ENCODE results near the gene UBQLN3. TPM values are rescaled to one million over a fixed set of nuclear protein-coding genes. Genes with fewer than 3 reads are reported as not detected.

The UBQLN3 gene
- total RNA-seq, 1 donor from 2014 or later: 0.52 TPM

DNA sequence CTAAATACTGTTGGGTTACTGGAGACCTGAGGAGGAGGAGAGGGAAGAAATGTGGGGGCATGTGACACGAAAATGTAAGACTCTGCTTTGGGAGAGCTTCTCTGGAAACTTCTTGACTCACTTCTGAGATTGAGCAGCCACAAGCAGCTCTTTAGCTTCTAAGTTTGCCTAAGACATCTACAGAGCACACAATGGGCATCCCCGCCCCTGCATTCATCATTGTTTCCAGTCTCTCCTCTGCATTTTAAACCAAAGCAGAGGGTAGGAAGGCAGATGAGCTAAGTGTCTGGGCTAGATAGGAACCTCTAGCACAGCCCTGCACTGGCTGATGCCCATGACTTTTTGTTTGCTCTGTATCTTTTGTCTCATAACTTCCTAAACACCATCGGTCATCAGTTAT lies 23.3 kb downstream of the UBQLN3 start:
- H3K9ac ChIP-seq (ENCODE audit: low read depth in 1 of 3, low read length in 3 of 3): no peak overlapping the region
- H3K27ac ChIP-seq (ENCODE audit: low read depth, low read length): no peak overlapping the region
- H3K4me3 ChIP-seq (ENCODE audit: low read length in 3 of 3): no peak overlapping the region
- H3K36me3 ChIP-seq (ENCODE audit: control insufficient read depth in 3 of 3, insufficient read depth in 3 of 3, low read length in 3 of 3): no peaks in the 10 kb centered on the region
- H3K4me1 ChIP-seq (ENCODE audit: control insufficient read depth in 3 of 3, insufficient read depth in 3 of 3, low read length in 3 of 3): no peaks in the 10 kb centered on the region
- H3K27me3 ChIP-seq (ENCODE audit: control insufficient read depth in 3 of 3, insufficient read depth in 3 of 3, low read length in 3 of 3): no peaks in the 10 kb centered on the region
- H3K9me3 ChIP-seq (ENCODE audit: control insufficient read depth in 3 of 3, low read length in 3 of 3): no peaks in the 10 kb centered on the region

DNA sequence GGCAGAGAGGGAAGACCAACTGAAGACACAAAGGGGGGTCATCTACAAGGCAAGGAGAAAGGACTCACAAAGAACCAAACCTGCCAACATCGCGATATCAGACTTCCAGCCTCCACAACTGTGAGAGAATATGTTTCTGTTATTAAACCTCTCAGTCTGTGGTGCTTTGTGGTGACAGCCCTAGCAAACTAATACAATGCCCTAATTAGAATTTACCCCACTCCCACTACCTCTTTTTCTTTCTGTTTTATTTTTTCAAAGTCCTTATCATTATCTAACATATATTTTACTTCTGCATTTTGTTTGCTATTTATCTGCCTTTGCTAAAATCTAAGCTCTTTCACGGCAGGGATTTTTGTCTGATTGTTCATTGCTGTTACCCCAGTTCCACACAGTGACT lies 23.8 kb downstream of the UBQLN3 start:
- Histone ChIP-seq H3K9ac (ENCODE audit: low read depth in 1 of 3, low read length in 3 of 3) (no peak overlapping the region), H3K9me3 (ENCODE audit: control insufficient read depth in 3 of 3, low read length in 3 of 3) (no peaks in the 10 kb centered on the region), H3K27ac (ENCODE audit: low read depth, low read length) (no peak overlapping the region), H3K36me3 (ENCODE audit: control insufficient read depth in 3 of 3, insufficient read depth in 3 of 3, low read length in 3 of 3) (no peaks in the 10 kb centered on the region), H3K4me1 (ENCODE audit: control insufficient read depth in 3 of 3, insufficient read depth in 3 of 3, low read length in 3 of 3) (no peaks in the 10 kb centered on the region), H3K27me3 (ENCODE audit: control insufficient read depth in 3 of 3, insufficient read depth in 3 of 3, low read length in 3 of 3) (no peaks in the 10 kb centered on the region), H3K4me3 (ENCODE audit: low read length in 3 of 3) (no peak overlapping the region)

DNA sequence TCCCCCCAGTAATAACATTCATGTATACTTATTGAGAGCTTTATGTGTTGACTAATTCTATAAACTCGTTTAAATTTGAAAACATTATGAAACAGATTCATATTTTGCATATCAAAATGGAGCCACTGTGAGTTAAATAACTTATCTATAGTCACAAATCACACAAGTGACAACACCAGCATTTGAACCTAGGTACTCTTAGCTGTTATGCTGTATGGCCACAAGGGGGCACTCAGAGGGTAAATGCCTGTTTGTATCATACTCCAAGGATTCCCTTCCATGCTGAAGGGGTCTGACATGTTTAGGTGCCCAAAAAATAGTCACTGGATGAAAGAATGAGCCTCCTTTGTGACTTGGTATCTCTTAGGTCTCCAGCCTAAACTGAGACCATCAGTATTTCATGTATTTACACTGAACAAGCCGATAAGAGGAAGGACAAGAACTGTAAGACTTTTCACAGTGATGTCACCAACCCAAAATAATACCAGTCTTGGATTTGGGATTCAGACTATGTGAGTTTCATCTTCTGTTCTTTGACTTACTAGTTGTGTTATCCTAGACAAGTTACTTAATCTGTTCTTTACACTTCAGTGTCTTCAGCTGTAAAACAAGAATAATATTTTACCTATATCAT lies 33.5 kb downstream of the UBQLN3 start:
- no peaks in the 10 kb centered on the region for H3K4me1 ChIP-seq (ENCODE audit: control insufficient read depth in 3 of 3, insufficient read depth in 3 of 3, low read length in 3 of 3)
- no peak overlapping the region for H3K9ac ChIP-seq (ENCODE audit: low read depth in 1 of 3, low read length in 3 of 3)
- no peak overlapping the region for H3K4me3 ChIP-seq (ENCODE audit: low read length in 3 of 3)

DNA sequence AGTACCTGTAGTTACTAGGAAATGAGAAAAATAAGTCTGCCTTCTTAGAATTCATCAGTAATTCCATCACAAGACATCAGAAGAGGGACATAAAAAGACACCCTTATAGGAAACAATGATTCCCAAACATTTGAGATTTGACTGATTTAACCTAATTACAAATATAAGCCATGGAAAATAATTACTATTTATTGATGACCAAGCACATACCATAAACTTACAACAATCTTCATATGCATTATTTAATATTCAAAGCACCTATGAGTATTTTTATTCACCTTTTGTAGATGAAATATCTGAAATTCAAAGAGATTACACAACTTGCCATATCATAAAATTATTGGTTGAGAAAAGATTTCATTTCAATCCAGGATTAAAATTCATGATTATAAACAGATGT lies 35.8 kb downstream of the UBQLN3 start:
- no peaks in the 10 kb centered on the region for H3K9me3 ChIP-seq (ENCODE audit: control insufficient read depth in 3 of 3, low read length in 3 of 3)
- H3K4me3 ChIP-seq (ENCODE audit: low read length in 3 of 3): no peak overlapping the region
- H3K27ac ChIP-seq (ENCODE audit: low read depth, low read length): no peak overlapping the region
- no peaks in the 10 kb centered on the region for H3K4me1 ChIP-seq (ENCODE audit: control insufficient read depth in 3 of 3, insufficient read depth in 3 of 3, low read length in 3 of 3)
- H3K36me3 ChIP-seq (ENCODE audit: control insufficient read depth in 3 of 3, insufficient read depth in 3 of 3, low read length in 3 of 3): no peaks in the 10 kb centered on the region
- H3K9ac ChIP-seq (ENCODE audit: low read depth in 1 of 3, low read length in 3 of 3): no peak overlapping the region
- no peaks in the 10 kb centered on the region for H3K27me3 ChIP-seq (ENCODE audit: control insufficient read depth in 3 of 3, insufficient read depth in 3 of 3, low read length in 3 of 3)

More for the DNA sequence above, 33.5 kb downstream of the UBQLN3 start:
- no peak overlapping the region for H3K27ac ChIP-seq (ENCODE audit: low read depth, low read length)
- no peaks in the 10 kb centered on the region for H3K36me3 ChIP-seq (ENCODE audit: control insufficient read depth in 3 of 3, insufficient read depth in 3 of 3, low read length in 3 of 3)
- no peaks in the 10 kb centered on the region for H3K27me3 ChIP-seq (ENCODE audit: control insufficient read depth in 3 of 3, insufficient read depth in 3 of 3, low read length in 3 of 3)
- H3K9me3 ChIP-seq (ENCODE audit: control insufficient read depth in 3 of 3, low read length in 3 of 3): no peaks in the 10 kb centered on the region

DNA sequence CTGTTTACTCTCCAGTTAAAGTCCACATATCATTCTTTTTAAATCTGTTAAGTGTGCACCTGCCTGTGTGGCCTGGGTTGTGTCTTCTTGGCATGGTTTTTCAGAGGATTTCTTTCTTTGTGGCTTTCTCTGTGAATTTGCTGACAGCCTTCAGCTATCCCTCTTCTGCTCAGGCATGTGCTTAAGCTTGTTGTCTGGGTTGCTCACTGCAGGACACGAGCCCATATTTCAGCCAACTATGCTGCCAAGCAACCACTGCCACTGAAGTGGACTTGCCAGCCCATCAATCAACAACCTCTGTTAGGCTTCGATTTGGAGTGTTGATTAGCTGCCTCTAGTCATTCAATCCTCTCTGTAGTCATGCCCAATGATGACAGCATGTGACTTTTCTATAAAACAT lies 42.2 kb downstream of the UBQLN3 start:
- H3K4me1 ChIP-seq (ENCODE audit: control insufficient read depth in 3 of 3, insufficient read depth in 3 of 3, low read length in 3 of 3): no peaks in the 10 kb centered on the region
- no peak overlapping the region for H3K9ac ChIP-seq (ENCODE audit: low read depth in 1 of 3, low read length in 3 of 3)
- peaks cover 0 to 3% (median 0%) of the 10 kb centered on the region in 3 donors for H3K27me3 ChIP-seq (ENCODE audit: control insufficient read depth in 3 of 3, insufficient read depth in 3 of 3, low read length in 3 of 3)
- H3K4me3 ChIP-seq (ENCODE audit: low read length in 3 of 3): no peak overlapping the region
- no peak overlapping the region for H3K27ac ChIP-seq (ENCODE audit: low read depth, low read length)
- H3K36me3 ChIP-seq (ENCODE audit: control insufficient read depth in 3 of 3, insufficient read depth in 3 of 3, low read length in 3 of 3): no peaks in the 10 kb centered on the region
- H3K9me3 ChIP-seq (ENCODE audit: control insufficient read depth in 3 of 3, low read length in 3 of 3): no peaks in the 10 kb centered on the region

DNA sequence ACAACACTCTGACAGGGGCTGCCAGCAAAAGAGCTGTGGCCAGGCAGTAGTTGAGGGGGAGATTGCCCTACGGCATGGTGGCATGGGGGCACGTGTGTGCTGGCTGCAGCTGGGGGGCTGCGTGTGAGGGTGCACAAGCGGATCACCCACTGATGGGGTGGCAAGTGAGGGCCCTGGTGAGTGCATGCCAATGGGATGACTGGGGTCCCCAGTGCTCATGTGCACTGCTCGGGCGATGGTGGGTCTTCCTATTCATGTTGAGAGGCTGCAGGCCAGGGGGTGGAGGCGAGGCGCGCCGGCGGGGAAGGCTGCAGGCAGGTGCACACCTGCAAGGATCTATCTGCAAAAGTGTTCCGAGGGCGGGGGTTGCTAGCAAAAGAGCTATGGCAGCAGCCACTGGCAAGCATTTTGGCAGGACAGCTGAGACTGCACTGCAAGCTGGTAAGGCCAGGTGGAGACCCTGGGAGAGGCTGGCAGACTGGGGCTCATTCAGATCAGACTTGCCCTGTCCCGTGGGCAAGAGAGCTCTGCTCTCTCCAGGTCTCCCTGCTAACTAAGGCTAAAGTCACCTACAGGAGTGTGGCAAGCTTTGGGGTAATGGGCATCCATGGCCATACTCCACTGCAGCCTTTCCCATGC lies 48.7 kb downstream of the UBQLN3 start:
- Histone ChIP-seq H3K4me3 (ENCODE audit: low read length in 3 of 3) (no peak overlapping the region), H3K36me3 (ENCODE audit: control insufficient read depth in 3 of 3, insufficient read depth in 3 of 3, low read length in 3 of 3) (no peaks in the 10 kb centered on the region), H3K9me3 (ENCODE audit: control insufficient read depth in 3 of 3, low read length in 3 of 3) (no peaks in the 10 kb centered on the region), H3K4me1 (ENCODE audit: control insufficient read depth in 3 of 3, insufficient read depth in 3 of 3, low read length in 3 of 3) (no peaks in the 10 kb centered on the region), H3K27me3 (ENCODE audit: control insufficient read depth in 3 of 3, insufficient read depth in 3 of 3, low read length in 3 of 3) (no peaks in the 10 kb centered on the region), H3K9ac (ENCODE audit: low read depth in 1 of 3, low read length in 3 of 3) (no peak overlapping the region), H3K27ac (ENCODE audit: low read depth, low read length) (no peak overlapping the region)

Other genes with a start within 250 kb of the UBQLN3 start
- gene HBE1, start 240.0 kb downstream of the UBQLN3 start, total RNA-seq: 84.0 TPM
- 0.52 TPM for gene OR51B4, start 208.0 kb downstream of the UBQLN3 start, total RNA-seq
- not detected for gene OR51B2, start 185.7 kb downstream of the UBQLN3 start, total RNA-seq
- gene OR51B5, start 166.4 kb downstream of the UBQLN3 start, total RNA-seq: 0.52 TPM
- gene OR51B6, start 158.4 kb downstream of the UBQLN3 start, total RNA-seq: not detected
- not detected for gene OR51M1, start 126.1 kb downstream of the UBQLN3 start, total RNA-seq
- not detected for gene OR51Q1, start 87.8 kb downstream of the UBQLN3 start, total RNA-seq
- gene OR51I1, start 68.4 kb downstream of the UBQLN3 start, total RNA-seq: 0.52 TPM
- not detected for gene OR51I2, start 60.6 kb downstream of the UBQLN3 start, total RNA-seq
- not detected for gene OR52D1, start 21.3 kb downstream of the UBQLN3 start, total RNA-seq
- under 0.01 TPM for gene UBQLNL, start 6.7 kb upstream of the UBQLN3 start, total RNA-seq
- gene OR52H1, start 38.6 kb upstream of the UBQLN3 start, total RNA-seq: 0.52 TPM
- not detected for gene OR52B6, start 70.9 kb upstream of the UBQLN3 start, total RNA-seq
- 1.6 TPM for gene TRIM6, start 86.7 kb upstream of the UBQLN3 start, total RNA-seq
- gene TRIM34, start 115.0 kb upstream of the UBQLN3 start, total RNA-seq: 6.8 TPM
- gene TRIM5, start 175.1 kb upstream of the UBQLN3 start, total RNA-seq: 12.5 TPM
- 13.0 TPM for gene TRIM22, start 179.8 kb upstream of the UBQLN3 start, total RNA-seq
- not detected for gene OR56B1, start 226.5 kb upstream of the UBQLN3 start, total RNA-seq
- not detected for gene OR52N4, start 244.3 kb upstream of the UBQLN3 start, total RNA-seq